Coronary artery (tissue), 2 donors: ENCODE data around the gene MYOCOS.
"Not testable (repeated sequence)": the region's sequence is repeated elsewhere in the genome, so short reads cannot be mapped to it uniquely, and the experiment has no call there.

Experiments
- DNase-seq: peaks from one replicate; pipeline ENCODE4 v3.0.0-alpha.2; 2017; ENCODE audit warnings: low spot score
- H3K27ac ChIP-seq, 2 donors: fragments of 200-600 bp; sonication (generic); one replicate each; pipeline ENCODE4 v1.5.1; 2016 to 2019
- H3K4me3 ChIP-seq: fragments of 200-600 bp; sonication (generic); 2 replicates; pipeline ENCODE4 v1.5.1; 2016; ENCODE audit warnings: mild to moderate bottlenecking, moderate library complexity
- TF ChIP-seq, protein P1 (sequence below): fragments of 200-600 bp; sonication (generic); IDR thresholded peaks from one replicate; pipeline ENCODE4 v1.5.1; 2019; ENCODE audit warnings: antibody characterized with exemption

The MYOCOS gene

DNA sequence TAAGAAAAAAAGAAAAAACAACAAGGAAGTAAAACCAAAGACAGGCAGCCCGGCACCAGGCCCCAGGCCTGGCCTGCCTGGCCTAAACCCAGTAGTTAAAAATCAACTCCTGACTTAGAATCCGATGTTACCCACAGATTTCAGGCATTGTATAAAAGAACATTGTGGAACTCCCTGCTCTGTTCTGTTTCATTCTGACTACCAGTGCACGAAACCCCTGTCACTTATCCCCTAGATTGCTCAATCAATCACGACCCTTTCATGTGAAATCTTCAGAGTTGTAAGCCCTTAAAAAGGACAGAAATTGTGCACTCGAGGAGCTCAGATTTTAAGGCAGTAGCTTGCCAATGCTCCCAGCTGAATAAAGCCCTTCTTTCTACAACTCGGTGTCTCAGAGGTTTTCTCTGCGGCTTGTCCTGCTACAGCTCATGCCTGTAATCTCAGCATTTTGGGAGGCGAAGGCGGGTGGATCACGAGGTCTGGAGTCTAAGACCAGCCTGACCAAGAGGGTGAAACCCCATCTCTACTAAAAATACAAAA, 15.6 kb upstream of the MYOCOS start:
- TF ChIP-seq, protein P1, sequence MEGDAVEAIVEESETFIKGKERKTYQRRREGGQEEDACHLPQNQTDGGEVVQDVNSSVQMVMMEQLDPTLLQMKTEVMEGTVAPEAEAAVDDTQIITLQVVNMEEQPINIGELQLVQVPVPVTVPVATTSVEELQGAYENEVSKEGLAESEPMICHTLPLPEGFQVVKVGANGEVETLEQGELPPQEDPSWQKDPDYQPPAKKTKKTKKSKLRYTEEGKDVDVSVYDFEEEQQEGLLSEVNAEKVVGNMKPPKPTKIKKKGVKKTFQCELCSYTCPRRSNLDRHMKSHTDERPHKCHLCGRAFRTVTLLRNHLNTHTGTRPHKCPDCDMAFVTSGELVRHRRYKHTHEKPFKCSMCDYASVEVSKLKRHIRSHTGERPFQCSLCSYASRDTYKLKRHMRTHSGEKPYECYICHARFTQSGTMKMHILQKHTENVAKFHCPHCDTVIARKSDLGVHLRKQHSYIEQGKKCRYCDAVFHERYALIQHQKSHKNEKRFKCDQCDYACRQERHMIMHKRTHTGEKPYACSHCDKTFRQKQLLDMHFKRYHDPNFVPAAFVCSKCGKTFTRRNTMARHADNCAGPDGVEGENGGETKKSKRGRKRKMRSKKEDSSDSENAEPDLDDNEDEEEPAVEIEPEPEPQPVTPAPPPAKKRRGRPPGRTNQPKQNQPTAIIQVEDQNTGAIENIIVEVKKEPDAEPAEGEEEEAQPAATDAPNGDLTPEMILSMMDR: no peak
- no peak for DNase-seq
- no peak overlapping the region for H3K27ac ChIP-seq
- no peak overlapping the region for H3K4me3 ChIP-seq

DNA sequence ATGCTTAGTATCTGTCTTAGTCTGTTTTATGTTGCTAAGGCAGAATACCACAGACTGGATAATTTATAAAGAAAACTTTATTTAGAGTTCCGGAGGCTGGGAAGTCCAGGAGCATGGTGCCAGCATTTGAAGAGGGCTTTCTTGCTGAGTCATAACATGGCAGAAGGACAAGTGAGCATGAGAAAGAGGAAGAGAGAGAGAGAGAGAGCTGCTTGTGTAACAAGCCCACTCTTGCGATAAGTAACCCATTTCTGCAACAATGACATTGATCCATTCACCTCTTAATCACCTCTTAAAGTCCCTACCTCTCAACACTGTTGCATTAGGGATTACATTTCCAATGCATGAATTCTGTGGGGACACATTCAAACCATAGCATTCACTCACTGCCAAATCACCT, 11.7 kb upstream of the MYOCOS start:
- H3K4me3 ChIP-seq: no peak overlapping the region
- DNase-seq: no peak
- no peak overlapping the region for H3K27ac ChIP-seq
- TF ChIP-seq, protein P1: no peak

DNA sequence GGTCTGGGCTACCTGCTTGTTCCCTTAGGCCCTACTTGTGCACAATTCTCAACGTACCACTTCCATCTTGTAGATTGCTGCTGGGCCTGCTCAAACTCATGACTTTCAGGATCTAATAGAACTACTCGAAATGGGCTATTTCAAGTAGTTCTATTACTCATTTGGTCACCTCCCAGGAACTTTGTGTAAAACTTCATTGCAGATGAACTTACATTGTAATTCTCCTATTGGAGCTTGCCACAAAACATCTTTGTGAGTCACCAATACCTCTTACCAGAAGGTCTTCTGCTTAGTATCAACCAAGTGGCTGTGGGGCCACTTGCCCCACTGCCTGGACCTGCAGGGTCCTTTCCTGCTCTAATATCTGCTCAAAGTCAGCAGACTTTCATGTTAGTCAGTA, 10.7 kb upstream of the MYOCOS start:
- no peak overlapping the region for H3K4me3 ChIP-seq
- DNase-seq: no peak
- no peak overlapping the region for H3K27ac ChIP-seq
- TF ChIP-seq, protein P1: no peak

DNA sequence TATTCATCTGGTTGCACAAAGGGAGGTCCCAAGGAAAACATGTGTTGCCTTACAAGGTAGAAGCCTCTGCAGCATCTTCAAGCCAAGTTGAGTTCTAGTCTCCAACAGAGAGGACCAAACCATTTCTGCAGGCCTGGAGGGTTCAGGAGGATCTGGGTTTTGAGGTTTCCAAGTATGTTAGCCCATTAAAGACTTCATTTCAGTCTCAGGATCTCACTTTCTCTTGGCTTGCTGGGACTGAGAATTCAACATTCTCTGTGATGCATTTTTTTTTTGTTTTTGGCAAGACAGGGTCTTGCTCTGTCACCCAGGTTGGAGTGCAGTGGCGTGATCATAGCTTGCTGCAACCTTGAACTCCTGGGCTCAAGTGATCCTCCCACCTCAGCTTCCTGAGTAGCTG, 8.8 kb upstream of the MYOCOS start:
- no peak for DNase-seq
- TF ChIP-seq, protein P1: no peak
- H3K4me3 ChIP-seq: no peak overlapping the region
- no peak overlapping the region for H3K27ac ChIP-seq

DNA sequence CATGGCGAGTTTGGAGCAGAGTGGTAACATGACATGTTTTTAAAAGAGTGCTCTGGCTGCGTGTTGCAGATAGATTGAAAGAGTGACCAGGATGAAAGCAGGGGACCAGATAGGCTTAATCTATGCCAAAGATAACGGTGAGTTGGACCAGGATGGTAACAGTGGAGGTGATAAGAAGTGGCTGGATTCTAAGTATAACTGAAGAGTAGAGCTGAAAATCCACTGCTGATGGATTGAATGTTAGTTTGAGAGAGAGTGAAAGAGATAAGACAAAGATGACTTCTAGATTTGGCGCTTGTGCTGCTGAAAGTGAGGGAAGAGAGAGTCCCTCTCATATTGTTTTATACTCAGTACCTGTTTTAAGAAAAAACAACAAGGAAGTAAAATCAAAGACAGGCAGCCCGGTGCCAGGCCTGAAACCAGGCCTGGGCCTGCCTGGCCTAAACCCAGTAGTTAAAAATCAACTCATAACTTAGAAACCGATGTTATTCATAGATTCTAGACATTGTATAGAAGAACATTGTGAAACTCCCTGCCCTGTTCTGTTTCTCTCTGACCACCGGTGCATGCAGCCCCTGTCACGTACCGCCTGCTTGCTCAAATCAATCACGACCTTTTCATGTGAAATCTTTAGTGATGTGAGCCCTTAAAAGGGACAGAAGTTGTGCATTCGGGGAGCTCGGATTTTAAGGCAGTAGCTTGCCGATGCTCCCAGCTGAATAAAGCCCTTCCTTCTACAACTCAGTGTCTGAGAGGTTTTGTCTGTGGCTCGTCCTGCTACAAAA, 6.7 kb upstream of the MYOCOS start:
- DNase-seq, H3K4me3 ChIP-seq, H3K27ac ChIP-seq: not testable (repeated sequence)

DNA sequence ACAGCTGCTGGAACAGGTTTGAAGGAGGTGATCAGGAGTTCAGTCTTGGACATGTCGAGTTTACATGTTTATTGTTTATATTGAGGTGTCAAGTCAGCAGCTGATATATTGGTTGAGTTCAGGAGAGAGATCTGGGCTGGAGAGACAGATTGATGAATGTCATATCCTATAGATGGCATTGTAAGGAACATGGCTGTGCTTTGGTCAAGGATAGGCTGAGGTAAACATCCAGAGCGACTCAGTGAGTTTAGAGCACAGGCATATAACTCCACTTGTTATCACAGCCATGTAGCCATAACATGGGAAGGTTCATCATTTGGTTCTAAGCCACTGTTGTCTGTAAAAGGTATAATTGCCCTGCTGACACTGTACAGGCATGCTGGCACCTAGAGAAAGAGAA, 5.5 kb upstream of the MYOCOS start:
- DNase-seq: no peak
- H3K4me3 ChIP-seq: no peak overlapping the region
- TF ChIP-seq, protein P1: no peak
- no peak overlapping the region for H3K27ac ChIP-seq

DNA sequence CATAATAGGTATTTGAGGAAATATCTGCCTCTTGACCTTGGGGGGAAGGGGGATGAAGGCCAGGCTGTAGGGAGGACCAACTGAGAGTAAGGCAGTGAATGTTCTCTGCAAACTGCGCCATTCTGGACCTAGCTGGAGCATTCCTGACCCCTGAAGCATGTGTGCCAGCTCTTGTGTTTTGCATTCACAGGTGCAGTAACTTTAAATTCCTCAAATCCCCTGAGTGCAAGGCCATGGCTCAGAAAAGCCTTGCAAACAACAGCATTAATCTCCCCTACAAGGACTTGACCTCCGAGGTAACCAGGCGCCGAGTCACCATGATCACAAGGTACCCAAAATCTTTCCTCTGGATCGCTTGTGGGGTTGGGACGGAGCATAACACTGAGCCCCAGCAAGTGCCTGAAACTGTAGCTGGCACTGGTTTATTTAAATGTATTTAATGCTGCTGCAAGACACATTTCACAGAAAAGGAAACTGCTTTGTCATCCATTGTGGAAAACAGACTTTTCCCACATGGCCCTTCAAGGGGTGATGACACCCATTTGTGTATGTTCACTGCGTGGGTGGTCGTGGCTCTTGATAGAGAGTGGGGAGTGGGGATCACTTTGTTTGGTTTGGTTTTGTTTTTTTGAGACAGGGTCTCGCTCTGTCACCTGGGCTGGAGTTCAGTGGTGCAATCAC, 1.7 kb downstream of the MYOCOS start:
- no peak for DNase-seq
- TF ChIP-seq, protein P1: no peak
- no peak overlapping the region for H3K4me3 ChIP-seq
- no peak overlapping the region for H3K27ac ChIP-seq
